Body of pancreas (tissue), 4 donors: ENCODE measurements around the gene SECTM1. TPM values are rescaled to one million over a fixed set of nuclear protein-coding genes. Genes with fewer than 3 reads are reported as not detected.

Experiments used
- ATAC-seq: fragments of 150-250 bp; one replicate; pipeline ENCODE4 v1.9.1; 2016
- DNase-seq, 4 donors: peaks; one replicate each; pipeline ENCODE4 v3.0.0-alpha.2; 2019
- H3K27ac ChIP-seq, 4 donors: fragments of 200-600 bp; sonication (generic); 1 replicate in 3 of 4; 2 replicates in 1 of 4; pipeline versions ENCODE4 v1.5.1 to v1.6.1; 2016 to 2019; ENCODE audit warnings: mild to moderate bottlenecking in 1 of 4, mixed read lengths in 1 of 4, moderate library complexity in 1 of 4
- H3K27me3 ChIP-seq, 2 donors: fragments of 200-600 bp; sonication (generic); one replicate each; pipeline ENCODE4 v1.6.0; 2016; ENCODE audit warnings: mild to moderate bottlenecking in 1 of 2
- H3K36me3 ChIP-seq, 2 donors: fragments of 200-600 bp; sonication (generic); replicated peaks in 1 of 2; 2 replicates each; pipeline ENCODE4 v1.5.1; 2016; ENCODE audit warnings: low read depth in 2 of 2; ENCODE audit not compliant: insufficient read depth in 1 of 2
- H3K4me1 ChIP-seq: fragments of 200-600 bp; sonication (generic); one replicate; pipeline ENCODE4 v1.6.0; 2016
- H3K4me3 ChIP-seq, 2 donors: fragments of 200-600 bp; sonication (generic); 1 replicate in 1 of 2; 2 replicates in 1 of 2; pipeline ENCODE4 v1.5.1; 2016 to 2019
- H3K9me3 ChIP-seq, 3 donors: fragments of 200-600 bp; sonication (generic); 1 replicate in 2 of 3; 2 replicates in 1 of 3; pipeline ENCODE4 v1.5.1; 2016
- POLR2A ChIP-seq, 3 donors: fragments of 450-650 bp; IDR thresholded peaks; one replicate each; pipeline ENCODE4 v1.6.1; 2016; ENCODE audit warnings: antibody characterized with exemption in 3 of 3, mild to moderate bottlenecking in 2 of 3
- WGBS, 2 donors: methylation state at CpG; one replicate each; pipeline ENCODE4 v1.1.5; 2017; 5-methylcytosine and 5-hydroxymethylcytosine counted together
- intact Hi-C: fragments of 100-400 bp; cut with DNase I; formaldehyde crosslinking; loops from one replicate; pipeline ENCODE4 v1.15.1; 2023
- total RNA-seq, 2 donors: library from RNA; depleted of rRNA; stranded (reverse); fragments of >200 nt; gene quantifications; one replicate each; pipeline ENCODE4 v1.1.0, GENCODE V29; 2016
- TF ChIP-seq, protein P1 (sequence below), 7 experiments: fragments of 450-650 bp in 4 of 7; fragments of 200-600 bp in 3 of 7; sonication (generic) in 3 of 7; IDR thresholded peaks; one replicate each; pipeline ENCODE4 v1.5.1; 2016 to 2019; ENCODE audit warnings: antibody characterized with exemption in 7 of 7

Gene SECTM1
- total RNA-seq, 2 donors from 2014 or later = 5.4 to 6.3 TPM

- H3K27ac ChIP-seq = peak overlapping the region in 2 of 4 donors; percentile 84
- no peak overlapping the region for H3K4me3 ChIP-seq
- TF ChIP-seq POLR2A (IDR thresholded peaks at IDR 0.05) = no peak
- TF ChIP-seq, protein P1, sequence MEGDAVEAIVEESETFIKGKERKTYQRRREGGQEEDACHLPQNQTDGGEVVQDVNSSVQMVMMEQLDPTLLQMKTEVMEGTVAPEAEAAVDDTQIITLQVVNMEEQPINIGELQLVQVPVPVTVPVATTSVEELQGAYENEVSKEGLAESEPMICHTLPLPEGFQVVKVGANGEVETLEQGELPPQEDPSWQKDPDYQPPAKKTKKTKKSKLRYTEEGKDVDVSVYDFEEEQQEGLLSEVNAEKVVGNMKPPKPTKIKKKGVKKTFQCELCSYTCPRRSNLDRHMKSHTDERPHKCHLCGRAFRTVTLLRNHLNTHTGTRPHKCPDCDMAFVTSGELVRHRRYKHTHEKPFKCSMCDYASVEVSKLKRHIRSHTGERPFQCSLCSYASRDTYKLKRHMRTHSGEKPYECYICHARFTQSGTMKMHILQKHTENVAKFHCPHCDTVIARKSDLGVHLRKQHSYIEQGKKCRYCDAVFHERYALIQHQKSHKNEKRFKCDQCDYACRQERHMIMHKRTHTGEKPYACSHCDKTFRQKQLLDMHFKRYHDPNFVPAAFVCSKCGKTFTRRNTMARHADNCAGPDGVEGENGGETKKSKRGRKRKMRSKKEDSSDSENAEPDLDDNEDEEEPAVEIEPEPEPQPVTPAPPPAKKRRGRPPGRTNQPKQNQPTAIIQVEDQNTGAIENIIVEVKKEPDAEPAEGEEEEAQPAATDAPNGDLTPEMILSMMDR (IDR thresholded peaks at IDR 0.05) = no peak
- 79 to 81% methylated on average over 7 of the region's 7 CpGs for WGBS, 2 donors
- ATAC-seq (no peak), DNase-seq (no peak)
- no peaks in the 10 kb centered on the region for H3K27me3 ChIP-seq
- H3K9me3 ChIP-seq = no peaks in the 10 kb centered on the region
- H3K4me1 ChIP-seq = peaks cover 48% of the 10 kb centered on the region
- intact Hi-C loops = no loop called here
- no peaks in the 10 kb centered on the region for H3K36me3 ChIP-seq
These were observed 52.5 kb downstream of the SECTM1 start for GRCh38 chr17:82281076-82281475.

DNA sequence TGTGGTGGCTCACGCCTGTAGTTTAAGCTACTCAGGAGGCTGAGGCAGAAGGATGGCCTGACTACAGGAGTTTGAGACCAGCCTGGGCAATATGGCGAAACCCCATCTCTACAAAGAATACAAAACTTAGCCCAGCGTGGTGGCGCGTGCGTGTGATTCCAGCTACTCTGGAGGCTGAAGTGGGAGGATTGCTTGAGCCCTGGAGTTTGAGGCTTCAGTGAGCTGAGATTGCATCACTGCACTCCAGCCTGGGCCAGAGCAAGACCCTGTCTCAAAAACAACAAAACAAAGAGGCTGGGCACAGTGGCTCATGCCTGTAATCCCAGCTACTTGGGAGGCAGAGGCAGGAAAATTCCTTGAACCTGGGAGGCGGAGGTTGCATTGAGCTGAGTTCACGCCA lies 53.0 kb downstream of the SECTM1 start:
- Histone ChIP-seq H3K4me3 (no peak overlapping the region), H3K27me3 (no peaks in the 10 kb centered on the region), H3K36me3 (no peaks in the 10 kb centered on the region), H3K27ac (peak overlapping the region in 2 of 4 donors; percentile 84), H3K9me3 (no peaks in the 10 kb centered on the region), H3K4me1 (peaks cover 48% of the 10 kb centered on the region)
- intact Hi-C loops = no loop called here
- no peak for ATAC-seq
- DNase-seq = no peak
- WGBS, 2 donors = 98% methylated on average over 8 of the region's 8 CpGs
- no peak for TF ChIP-seq POLR2A (IDR thresholded peaks at IDR 0.05)
- TF ChIP-seq, protein P1 (IDR thresholded peaks at IDR 0.05) = no peak

DNA sequence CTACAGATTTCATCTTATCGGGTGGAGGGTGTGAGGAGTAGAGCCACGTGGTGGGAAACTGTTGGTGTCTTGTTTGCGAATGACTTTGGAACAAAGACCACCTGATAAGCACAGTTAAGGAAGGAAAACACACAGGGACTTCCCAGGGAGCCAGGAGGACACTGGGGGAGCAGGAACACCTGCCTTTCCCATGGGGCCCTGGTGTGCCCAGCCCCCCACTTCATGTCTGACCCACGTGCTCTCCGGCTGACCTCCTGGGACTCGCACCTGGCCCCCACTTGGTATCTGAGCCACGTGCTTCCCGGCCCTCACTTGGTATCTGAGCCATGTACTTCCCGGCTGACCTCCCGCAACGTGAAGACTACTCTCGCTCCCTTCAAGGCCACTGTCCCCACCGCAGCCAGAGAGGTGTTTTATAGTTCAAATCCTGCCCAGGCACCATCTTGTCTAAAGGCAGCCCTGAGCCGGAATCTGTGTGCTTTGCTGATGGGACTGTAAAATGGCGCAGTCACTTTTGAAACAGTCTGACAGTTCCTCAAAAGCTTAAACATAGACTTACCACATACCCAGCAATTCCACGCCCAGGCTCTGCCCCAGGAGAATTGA lies 54.7 kb downstream of the SECTM1 start:
- ATAC-seq = peak; percentile 6
- H3K4me3 ChIP-seq = no peak overlapping the region
- H3K27me3 ChIP-seq = no peaks in the 10 kb centered on the region
- H3K4me1 ChIP-seq = peaks cover 61% of the 10 kb centered on the region
- no peaks in the 10 kb centered on the region for H3K36me3 ChIP-seq
- peak overlapping the region; percentile 21 to 68 (median 40) for H3K27ac ChIP-seq
- TF ChIP-seq, protein P1 (IDR thresholded peaks at IDR 0.05) = no peak
- peak in 1 of 3 donors; percentile 12 for TF ChIP-seq POLR2A (IDR thresholded peaks at IDR 0.05)
- intact Hi-C loops = no loop called here
- 35 to 43% methylated on average over 13 to 16 of the region's 16 CpGs for WGBS, 2 donors
- H3K9me3 ChIP-seq = no peaks in the 10 kb centered on the region
- peak in 3 of 4 donors; percentile 45 to 76 (median 49) for DNase-seq

GRCh38 chr17:82278308-82278707 lies 55.3 kb downstream of the SECTM1 start:
- Histone ChIP-seq H3K27me3 (no peaks in the 10 kb centered on the region), H3K36me3 (no peaks in the 10 kb centered on the region), H3K9me3 (no peaks in the 10 kb centered on the region), H3K27ac (peak overlapping the region in 2 of 4 donors; percentile 57 to 68), H3K4me3 (no peak overlapping the region), H3K4me1 (peaks cover 61% of the 10 kb centered on the region)
- intact Hi-C loops = no loop called here
- WGBS, 2 donors = 70 to 71% methylated on average over 9 of the region's 9 CpGs
- ATAC-seq = no peak
- no peak for DNase-seq
- TF ChIP-seq, protein P1 (IDR thresholded peaks at IDR 0.05) = no peak
- no peak for TF ChIP-seq POLR2A (IDR thresholded peaks at IDR 0.05)

DNA sequence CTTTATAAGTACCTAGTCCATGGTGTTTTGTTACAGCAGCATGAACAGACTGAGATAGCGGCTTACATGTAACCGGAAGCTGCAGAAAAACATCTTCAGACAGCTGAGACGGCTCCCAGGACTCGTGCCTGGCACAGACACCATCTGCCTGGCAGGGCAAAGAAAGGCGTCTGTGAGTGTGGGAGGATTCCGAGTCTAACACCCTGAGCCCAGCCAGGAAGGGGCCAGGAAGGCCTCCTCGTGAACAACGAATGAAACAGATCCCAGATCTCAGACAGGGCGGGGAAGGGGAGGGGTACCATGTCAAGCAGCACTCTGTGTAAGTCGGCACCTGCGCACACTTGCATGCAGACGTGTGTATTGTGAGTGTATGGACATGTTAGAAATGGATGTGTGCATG lies 55.7 kb downstream of the SECTM1 start:
- Histone ChIP-seq H3K4me3 (no peak overlapping the region), H3K4me1 (peaks cover 57% of the 10 kb centered on the region), H3K27me3 (no peaks in the 10 kb centered on the region), H3K36me3 (no peaks in the 10 kb centered on the region), H3K9me3 (no peaks in the 10 kb centered on the region), H3K27ac (no peak overlapping the region)
- TF ChIP-seq, protein P1 (IDR thresholded peaks at IDR 0.05) = no peak
- no peak for TF ChIP-seq POLR2A (IDR thresholded peaks at IDR 0.05)
- DNase-seq (no peak), ATAC-seq (no peak)
- intact Hi-C loops = no loop called here
- 60 to 79% methylated on average over 10 to 12 of the region's 12 CpGs for WGBS, 2 donors
